Measurements from ENCODE around the gene ADORA1.
A peak's percentile ranks its signal among the peaks of the same experiment; 100 is the strongest.

The ADORA1 gene

DNA sequence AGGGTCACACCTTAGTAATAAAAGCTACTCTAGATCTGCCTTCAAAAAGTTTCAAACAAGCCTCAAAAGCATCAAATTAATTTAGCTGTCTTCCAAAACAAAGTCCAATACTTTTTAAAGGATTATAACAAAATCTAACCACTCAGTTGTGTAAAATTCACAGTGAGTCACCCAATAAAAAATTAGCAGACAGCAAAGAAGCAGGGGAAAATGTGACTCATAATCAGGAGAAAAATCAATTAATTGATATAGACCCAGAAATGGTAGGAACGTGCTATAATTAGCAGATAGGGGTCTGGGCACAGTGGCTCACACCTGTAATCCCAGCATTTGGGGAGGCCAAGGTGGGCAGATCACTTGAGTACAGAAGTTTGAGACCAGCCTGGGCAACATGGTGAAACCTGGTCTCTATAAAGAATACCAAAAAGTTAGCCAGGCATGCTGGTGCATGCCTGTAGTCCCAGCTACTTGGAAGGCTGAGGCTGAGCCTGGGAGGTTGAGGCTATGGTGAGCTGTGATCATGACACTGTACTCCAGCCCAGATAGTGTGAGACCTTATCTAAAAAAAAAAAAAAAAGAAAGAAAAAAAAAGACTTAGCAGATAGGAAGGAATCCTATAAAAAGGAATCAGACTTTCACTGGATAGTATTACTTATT lies 33.6 kb upstream of the ADORA1 start:
- no peak for DNase-seq (ENCODE audit: low read depth in 2 of 2)

- DNase-seq (ENCODE audit: low read depth in 2 of 2) = no peak
Measured at GRCh38 chr1:203095061-203095690, 32.4 kb upstream of the ADORA1 start.

- DNase-seq (ENCODE audit: low read depth in 2 of 2) = no peak
Measured at GRCh38 chr1:203096566-203096965, 31.0 kb upstream of the ADORA1 start.

DNA sequence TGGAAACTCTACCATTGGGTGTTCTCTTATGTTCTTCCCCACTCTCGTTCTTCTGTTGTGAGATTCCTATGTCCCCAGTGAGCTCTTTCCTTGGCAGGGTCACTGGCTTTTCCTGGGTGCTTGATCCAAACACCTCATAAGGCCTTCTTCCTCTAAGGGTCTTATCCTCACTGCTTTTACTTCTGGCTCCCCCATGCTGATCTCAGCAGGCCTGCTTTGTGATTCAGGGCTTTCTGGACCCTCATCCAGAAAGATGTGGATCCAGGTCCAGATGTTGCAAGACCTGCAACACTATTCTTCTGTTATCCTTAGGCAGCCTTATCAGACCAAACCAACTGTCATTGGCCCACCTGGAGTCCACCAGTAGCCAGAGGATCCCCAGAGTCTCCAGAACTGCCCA lies 30.5 kb upstream of the ADORA1 start:
- DNase-seq (ENCODE audit: low read depth in 2 of 2) = no peak

GRCh38 chr1:203098445-203098844 lies 29.1 kb upstream of the ADORA1 start:
- DNase-seq (ENCODE audit: low read depth in 2 of 2) = no peak

GRCh38 chr1:203098914-203099520 lies 28.5 kb upstream of the ADORA1 start:
- no peak for DNase-seq (ENCODE audit: low read depth in 2 of 2)

- no peak for DNase-seq (ENCODE audit: low read depth in 2 of 2)
Measured at GRCh38 chr1:203099805-203100515, 27.6 kb upstream of the ADORA1 start.

DNA sequence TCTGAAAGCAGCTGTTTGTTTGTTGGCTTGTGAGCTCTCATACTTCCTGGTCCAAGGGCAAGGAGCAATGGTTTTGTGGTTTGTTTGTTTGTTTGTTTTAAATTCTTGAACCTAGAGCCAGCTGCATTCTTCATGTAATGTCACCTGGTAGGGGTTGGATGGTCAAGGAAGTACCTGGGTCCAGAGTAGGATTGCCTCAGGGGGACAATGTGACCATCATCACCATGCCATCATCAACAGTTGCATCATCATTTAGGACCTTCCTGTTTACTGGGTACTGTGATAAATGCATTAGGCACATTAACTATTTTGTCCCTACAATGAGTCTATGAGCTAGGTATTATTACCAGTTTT lies 27.0 kb upstream of the ADORA1 start:
- no peak for DNase-seq (ENCODE audit: low read depth in 2 of 2)

- DNase-seq (ENCODE audit: low read depth in 2 of 2) = no peak
Measured at GRCh38 chr1:203101813-203102634, 25.5 kb upstream of the ADORA1 start.

DNA sequence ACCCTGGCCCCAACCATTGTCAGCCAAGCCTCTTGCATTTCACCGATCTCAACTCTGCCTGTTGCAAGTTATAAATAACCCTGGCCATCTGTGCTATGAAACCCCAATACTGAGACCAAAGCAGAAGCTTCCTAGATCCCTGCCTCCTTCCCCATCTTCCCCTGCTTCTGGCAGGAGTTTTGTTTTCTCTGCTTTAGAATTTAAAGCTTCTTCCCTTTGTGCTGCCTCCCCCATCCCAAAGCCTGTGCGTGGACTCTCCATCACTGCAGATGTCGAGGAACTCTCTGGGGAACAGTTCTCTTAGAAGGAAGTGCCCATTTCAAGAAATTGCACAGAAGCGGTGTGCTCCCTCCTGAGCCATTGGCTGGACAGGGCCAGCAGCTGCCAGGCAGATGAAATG lies 24.3 kb upstream of the ADORA1 start:
- DNase-seq (ENCODE audit: low read depth in 2 of 2) = no peak

- no peak for DNase-seq (ENCODE audit: low read depth in 2 of 2)
Measured at GRCh38 chr1:203103829-203104495, 23.6 kb upstream of the ADORA1 start.

DNA sequence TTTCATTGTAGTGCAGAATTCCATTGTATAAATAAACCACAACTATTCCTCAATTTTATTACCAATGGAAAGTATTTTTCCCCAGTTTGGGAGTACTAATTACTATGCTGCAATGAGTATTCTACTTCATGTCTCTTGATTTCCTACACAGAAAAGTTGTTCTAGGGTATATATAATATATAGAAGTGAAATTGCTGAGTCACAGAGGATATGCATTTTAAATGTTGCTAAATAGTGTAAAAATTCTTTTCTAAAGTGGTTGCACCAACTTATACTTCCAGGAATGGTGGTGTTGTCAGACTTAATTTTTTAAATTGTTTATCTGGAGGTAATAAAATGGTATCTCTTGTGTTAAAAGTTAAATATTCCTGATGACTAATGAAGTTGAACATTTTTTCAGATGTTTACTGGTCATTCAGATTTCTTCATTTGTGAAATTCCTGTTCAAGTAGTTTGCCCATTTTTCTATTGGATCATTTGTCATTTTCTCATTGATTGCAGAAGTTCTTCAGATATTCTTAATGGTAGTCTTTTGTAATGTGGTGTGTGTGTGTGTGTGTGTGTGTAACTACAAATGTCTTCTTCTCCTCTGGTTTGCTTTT lies 22.6 kb upstream of the ADORA1 start:
- no peak for DNase-seq (ENCODE audit: low read depth in 2 of 2)

GRCh38 chr1:203112475-203112874 lies 15.1 kb upstream of the ADORA1 start:
- DNase-seq (ENCODE audit: low read depth in 2 of 2) = no peak

DNA sequence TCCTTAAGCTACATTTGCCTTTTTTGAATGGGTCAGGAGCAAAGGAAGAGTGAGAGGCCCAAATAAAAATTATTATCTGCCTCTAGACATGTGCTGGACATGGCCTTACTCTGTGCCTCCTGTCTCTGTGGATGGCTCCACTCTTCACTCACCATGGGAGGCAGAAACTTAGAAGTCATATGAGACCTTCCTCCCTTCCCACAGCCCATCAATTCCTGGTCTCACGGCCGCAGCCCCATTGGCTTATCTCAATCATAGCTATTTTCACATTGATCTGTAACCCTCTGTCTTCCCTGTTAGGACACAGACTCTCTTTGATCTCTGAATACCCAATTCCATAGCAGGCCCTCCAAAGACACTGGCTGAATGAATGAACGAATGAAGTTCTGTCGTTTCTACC lies 14.2 kb upstream of the ADORA1 start:
- DNase-seq (ENCODE audit: low read depth in 2 of 2) = no peak

DNA sequence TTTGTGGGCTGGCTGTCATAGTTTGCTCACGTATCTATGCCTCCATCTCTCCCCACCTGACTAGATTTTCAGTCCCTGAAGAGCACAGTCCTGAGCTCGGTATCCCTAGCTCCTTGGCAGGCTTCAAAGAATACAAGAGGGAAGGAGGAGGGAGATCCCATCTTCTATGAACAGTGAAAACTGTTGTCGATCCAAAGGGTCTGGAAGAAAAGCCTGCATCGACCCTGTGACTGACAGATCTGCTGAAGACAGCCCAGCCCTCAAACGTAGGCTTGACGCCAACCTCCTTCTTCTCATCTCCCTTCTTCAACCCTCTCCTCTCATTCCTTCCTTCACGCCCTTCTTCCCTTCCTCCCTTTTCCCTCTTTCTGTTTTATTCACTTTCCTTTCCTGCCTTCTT lies 13.3 kb upstream of the ADORA1 start:
- no peak for DNase-seq (ENCODE audit: low read depth in 2 of 2)

DNA sequence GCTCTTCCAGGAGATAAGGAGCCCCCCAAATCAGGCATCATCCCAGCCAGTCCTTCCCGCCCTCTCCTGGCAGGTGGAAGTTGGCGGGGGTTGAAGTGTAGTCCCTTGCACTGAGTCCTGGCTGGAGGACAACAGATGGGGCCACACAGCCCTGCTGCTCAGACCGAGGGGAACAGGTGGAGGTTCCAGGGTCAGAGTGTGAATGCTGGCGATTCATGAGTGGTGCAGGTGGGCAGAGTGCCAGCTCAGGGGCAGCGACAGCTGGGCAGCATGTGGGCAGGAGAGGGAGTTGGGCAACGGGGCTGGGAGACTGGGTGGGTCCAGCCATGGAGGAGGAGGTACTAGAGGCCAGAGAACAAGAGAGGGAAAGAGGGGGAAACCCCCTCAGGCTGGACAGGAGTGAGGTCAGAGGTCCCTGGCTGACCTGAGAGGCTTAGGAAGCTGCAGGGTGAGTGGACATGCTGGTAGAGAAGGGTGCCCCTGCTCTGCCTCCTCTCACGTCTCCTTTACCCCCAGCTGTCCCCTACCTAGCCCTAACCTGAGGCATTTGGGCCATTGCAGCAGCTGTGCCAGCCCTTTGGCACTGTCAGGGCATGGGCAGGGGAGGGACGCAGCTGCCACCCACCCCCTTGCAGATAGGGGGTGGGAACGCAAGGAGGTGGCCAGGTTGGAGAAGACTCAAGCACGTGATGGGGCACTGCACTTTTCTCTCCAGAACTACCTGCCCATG lies 11.3 kb upstream of the ADORA1 start:
- DNase-seq (ENCODE audit: low read depth in 2 of 2) = no peak

DNA sequence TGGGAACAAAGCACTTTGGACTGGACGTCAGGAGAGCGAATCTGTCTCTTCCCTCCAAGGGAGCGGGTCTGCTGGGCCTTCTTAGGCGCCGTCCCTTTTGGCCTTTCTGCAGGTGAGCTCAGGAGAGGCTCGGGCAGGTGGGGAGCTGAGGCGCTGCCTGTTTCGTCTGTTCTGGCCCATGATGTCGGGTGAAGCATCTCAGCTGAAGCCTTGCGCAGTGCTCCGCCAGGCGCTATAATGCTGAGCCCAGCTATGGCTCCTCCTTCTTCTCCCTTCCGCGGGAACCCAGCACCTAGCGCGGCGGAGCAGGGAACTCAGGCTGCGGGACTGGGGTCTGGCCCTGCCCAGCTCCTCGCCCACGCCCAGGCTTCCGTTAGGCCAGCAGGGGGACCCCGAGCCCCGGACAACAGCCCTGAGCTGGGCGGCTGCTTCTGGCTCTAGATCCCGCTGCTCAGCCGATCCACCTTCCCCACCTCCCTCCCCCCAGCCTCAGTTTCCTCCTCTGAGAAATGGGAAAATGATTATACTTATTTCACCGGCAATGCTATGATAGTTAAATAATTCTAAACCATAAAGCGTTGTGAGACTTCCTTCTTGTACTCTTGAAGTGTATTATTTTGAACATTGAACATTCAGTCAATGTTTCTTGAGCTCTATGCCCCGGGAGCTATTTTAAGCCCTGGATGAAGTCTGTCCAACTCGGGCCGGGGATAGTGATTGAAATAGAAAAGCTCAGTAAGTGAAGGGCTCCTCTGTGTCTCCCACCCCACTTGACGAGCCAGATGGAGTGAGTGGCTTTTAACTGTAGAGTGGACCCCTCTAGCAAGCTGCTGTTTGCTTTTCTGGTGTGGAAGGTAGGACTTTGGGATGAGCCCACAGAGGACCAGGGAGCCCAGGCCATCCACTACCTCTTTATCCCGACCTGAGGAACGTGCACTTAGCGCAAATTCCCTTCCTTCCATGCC lies 9.6 kb upstream of the ADORA1 start:
- DNase-seq (ENCODE audit: low read depth in 2 of 2) = peak in 1 of 2 donors; percentile 43

DNA sequence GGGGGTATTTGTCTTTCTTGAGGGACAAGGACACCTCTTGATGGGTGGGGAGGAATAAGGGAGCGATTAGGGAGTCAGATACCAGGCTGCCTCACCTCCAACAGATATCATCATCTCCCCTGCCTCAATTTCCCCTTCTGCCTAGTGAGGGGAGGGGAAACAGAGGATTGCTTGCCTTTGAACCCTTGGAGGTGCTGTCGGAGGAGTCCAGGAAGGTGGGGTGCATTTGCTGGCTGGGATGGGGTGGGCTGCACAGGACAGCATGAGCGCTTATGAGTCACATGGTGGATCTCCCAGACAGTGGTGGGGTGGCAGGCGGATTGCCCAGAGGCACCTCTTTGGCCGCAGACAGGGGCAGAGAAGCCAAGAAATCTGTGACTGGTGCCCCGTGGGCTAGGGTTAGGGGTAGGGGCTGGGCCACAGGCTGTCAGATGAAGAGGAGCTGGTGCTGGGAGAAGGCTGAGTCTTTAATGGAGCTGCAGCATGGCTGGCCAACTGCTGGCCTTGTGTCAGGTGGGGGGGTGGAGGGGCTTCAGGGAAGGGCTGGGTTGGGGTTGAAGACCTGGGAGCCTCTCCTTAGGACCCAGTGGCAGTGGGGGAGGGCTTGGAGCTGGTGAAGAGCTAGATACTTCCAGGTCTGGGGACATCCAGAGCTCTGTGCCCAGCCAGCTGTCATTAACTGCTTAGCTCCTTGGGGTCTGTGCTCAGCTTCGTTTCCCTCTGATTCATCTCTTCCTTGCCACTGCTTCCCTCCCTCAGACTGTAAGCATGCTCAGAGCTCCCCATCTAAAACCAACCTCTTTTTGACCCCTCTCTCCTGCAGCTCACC lies 7.0 kb upstream of the ADORA1 start:
- DNase-seq (ENCODE audit: low read depth in 2 of 2) = no peak

Data from stimulated activated CD4-positive, alpha-beta T cell treated with anti-CD3 and anti-CD28 coated beads, Interleukin-15, amount 100 ng/mL, for 48 hours (primary cell).